Epithelial cell of esophagus (primary cell): ENCODE data around the gene SPTBN1.

Experiments
- DNase-seq: peaks from one replicate; pipeline ENCODE4 v3.0.0; 2010; ENCODE audit warnings: low read depth
- H3K4me3 ChIP-seq: 2 replicates; pipeline ENCODE4 v1.5.1; 2011; ENCODE audit warnings: mild to moderate bottlenecking, low read length, control low read depth
- TF ChIP-seq, protein P1 (sequence below): IDR thresholded peaks from 2 replicates; pipeline ENCODE4 v1.5.1; 2011; ENCODE audit warnings: low read depth, mild to moderate bottlenecking, low read length, control low read depth, inconsistent platforms; ENCODE audit not compliant: insufficient read depth; ENCODE audit errors: missing control alignments

The SPTBN1 gene

GRCh38 chr2:54439582-54439981, 16.5 kb upstream of the SPTBN1 start:
- no peak overlapping the region for H3K4me3 ChIP-seq
- DNase-seq: no peak
- TF ChIP-seq, protein P1, sequence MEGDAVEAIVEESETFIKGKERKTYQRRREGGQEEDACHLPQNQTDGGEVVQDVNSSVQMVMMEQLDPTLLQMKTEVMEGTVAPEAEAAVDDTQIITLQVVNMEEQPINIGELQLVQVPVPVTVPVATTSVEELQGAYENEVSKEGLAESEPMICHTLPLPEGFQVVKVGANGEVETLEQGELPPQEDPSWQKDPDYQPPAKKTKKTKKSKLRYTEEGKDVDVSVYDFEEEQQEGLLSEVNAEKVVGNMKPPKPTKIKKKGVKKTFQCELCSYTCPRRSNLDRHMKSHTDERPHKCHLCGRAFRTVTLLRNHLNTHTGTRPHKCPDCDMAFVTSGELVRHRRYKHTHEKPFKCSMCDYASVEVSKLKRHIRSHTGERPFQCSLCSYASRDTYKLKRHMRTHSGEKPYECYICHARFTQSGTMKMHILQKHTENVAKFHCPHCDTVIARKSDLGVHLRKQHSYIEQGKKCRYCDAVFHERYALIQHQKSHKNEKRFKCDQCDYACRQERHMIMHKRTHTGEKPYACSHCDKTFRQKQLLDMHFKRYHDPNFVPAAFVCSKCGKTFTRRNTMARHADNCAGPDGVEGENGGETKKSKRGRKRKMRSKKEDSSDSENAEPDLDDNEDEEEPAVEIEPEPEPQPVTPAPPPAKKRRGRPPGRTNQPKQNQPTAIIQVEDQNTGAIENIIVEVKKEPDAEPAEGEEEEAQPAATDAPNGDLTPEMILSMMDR: no peak

GRCh38 chr2:54440050-54440449, 16.1 kb upstream of the SPTBN1 start:
- DNase-seq: no peak
- no peak overlapping the region for H3K4me3 ChIP-seq
- TF ChIP-seq, protein P1: no peak

- H3K4me3 ChIP-seq: no peak overlapping the region
- TF ChIP-seq, protein P1: no peak
- DNase-seq: no peak
These were observed 11.6 kb upstream of the SPTBN1 start for GRCh38 chr2:54444503-54444902.

DNA sequence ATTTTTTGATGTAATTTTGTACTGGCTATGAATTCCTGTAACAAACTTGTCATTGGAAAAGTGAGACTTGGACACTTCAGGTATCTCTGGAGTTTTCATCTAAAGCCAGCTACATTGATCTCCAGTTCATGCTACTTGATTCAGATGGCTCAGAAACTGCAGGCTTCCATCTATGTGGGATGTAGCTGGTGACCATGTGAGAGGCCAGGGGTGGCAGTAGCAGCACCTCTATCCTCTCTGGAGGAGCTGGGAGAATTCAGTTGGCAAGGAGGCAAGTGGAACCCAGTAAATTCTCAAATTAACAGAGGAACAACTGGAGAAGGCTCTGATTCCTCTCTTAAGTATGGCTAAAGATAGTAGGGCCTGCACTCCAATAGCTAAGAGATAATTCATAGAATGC, 10.0 kb upstream of the SPTBN1 start:
- H3K4me3 ChIP-seq: no peak overlapping the region
- DNase-seq: no peak
- TF ChIP-seq, protein P1: no peak

DNA sequence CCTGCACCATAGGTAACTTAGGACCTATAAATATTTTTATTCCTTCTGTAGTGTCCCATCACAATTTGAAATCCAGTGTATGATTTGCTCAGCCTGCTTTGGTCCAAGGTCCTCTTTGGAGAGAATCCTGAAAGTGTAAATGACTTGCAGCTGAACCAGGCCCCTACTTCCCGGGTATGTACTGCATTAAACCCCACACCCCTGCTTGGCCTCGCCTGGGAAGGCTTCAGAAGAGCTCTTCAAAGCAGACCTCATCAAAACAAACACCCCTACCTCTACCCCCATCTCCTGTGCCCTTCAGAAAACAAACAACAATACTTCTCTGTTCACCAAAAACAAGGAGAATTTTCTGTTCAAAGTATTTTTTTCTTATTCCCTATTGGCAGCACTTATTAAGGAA, 9.5 kb upstream of the SPTBN1 start:
- no peak overlapping the region for H3K4me3 ChIP-seq
- TF ChIP-seq, protein P1: no peak
- no peak for DNase-seq

GRCh38 chr2:54454548-54455130, 1.5 kb upstream of the SPTBN1 start:
- TF ChIP-seq, protein P1: no peak
- no peak overlapping the region for H3K4me3 ChIP-seq
- DNase-seq: no peak

DNA sequence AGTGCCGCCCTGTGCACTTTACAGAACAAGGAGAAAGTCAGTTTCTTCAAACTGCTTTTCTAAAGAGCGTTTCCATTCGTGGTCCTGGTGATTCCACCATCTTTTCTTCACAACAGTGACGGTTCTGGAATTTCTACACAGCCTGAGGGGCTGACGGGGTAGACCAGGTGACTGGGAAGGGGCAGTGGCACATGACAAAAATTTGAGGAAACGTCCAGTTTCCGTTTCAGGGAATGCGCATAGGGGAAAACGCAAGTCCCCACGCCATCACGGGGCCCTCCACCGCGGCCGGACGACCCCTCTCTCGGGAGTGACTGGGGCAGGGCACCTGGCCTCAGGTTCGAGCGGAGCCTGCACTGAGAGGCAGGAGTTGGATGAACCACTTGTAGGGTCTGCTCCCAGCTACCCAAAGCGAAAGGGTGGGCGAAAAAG, 980 bp upstream of the SPTBN1 start:
- peak overlapping the region; percentile 39 for H3K4me3 ChIP-seq
- no peak for DNase-seq
- TF ChIP-seq, protein P1: no peak
